Parathyroid adenoma (tissue), 2 donors: ENCODE data around the gene CRACDL.

ENCODE experiments used
- H2AFZ ChIP-seq: fragments of 300-600 bp; sonication (generic); one replicate; pipeline ENCODE4 v1.7.0; 2017; ENCODE audit warnings: antibody characterized with exemption, mild to moderate bottlenecking
- H3K27ac ChIP-seq: fragments of 300-600 bp; sonication (generic); one replicate; pipeline ENCODE4 v1.7.0; 2017
- H3K27me3 ChIP-seq: fragments of 300-600 bp; sonication (generic); one replicate; pipeline ENCODE4 v1.7.0; 2017; ENCODE audit warnings: low read length; ENCODE audit not compliant: control insufficient read depth, insufficient read depth
- H3K36me3 ChIP-seq: fragments of 300-600 bp; sonication (generic); one replicate; pipeline ENCODE4 v1.7.0; 2017; ENCODE audit warnings: low read length; ENCODE audit not compliant: control insufficient read depth, insufficient read depth
- H3K4me1 ChIP-seq: fragments of 300-600 bp; sonication (generic); one replicate; pipeline ENCODE4 v1.7.0; 2017; ENCODE audit warnings: control low read depth
- H3K4me2 ChIP-seq: fragments of 300-600 bp; sonication (generic); one replicate; pipeline ENCODE4 v1.7.0; 2017; ENCODE audit warnings: low read length
- H3K4me3 ChIP-seq: fragments of 300-600 bp; sonication (generic); one replicate; pipeline ENCODE4 v1.7.0; 2017; ENCODE audit warnings: low read depth, low read length
- H3K79me2 ChIP-seq: fragments of 300-600 bp; sonication (generic); one replicate; pipeline ENCODE4 v1.7.0; 2017; ENCODE audit warnings: control low read depth
- H3K9ac ChIP-seq: fragments of 300-600 bp; sonication (generic); one replicate; pipeline ENCODE4 v1.7.0; 2017; ENCODE audit warnings: mild to moderate bottlenecking
- H3K9me3 ChIP-seq: fragments of 300-600 bp; sonication (generic); one replicate; pipeline ENCODE4 v1.7.0; 2017; ENCODE audit warnings: low read length; ENCODE audit not compliant: control insufficient read depth
- CTCF ChIP-seq: fragments of 300-600 bp; sonication (generic); IDR thresholded peaks from one replicate; pipeline ENCODE4 v1.7.0; 2017; ENCODE audit warnings: antibody characterized with exemption, mild to moderate bottlenecking
- donor health status: primary hyperparathyroidism.

Gene CRACDL

GRCh38 chr2:98911376-98912154, 24.5 kb downstream of the CRACDL start:
- peaks cover 18% of the 10 kb centered on the region for H3K4me1 ChIP-seq
- TF ChIP-seq CTCF: no peak

GRCh38 chr2:98911126-98911375, 25.0 kb downstream of the CRACDL start:
- H3K27ac ChIP-seq: no peak overlapping the region
- no peak overlapping the region for H3K9ac ChIP-seq
- no peaks in the 10 kb centered on the region for H3K36me3 ChIP-seq
- H3K9me3 ChIP-seq: no peaks in the 10 kb centered on the region
- peaks cover 18% of the 10 kb centered on the region for H3K4me1 ChIP-seq
- no peak overlapping the region for H3K4me2 ChIP-seq
- H3K27me3 ChIP-seq: no peaks in the 10 kb centered on the region
- no peak overlapping the region for H3K4me3 ChIP-seq
- H3K79me2 ChIP-seq: no peaks in the 10 kb centered on the region
- H2AFZ ChIP-seq: no peak overlapping the region
- no peak for TF ChIP-seq CTCF

More at GRCh38 chr2:98911376-98912154, 24.5 kb downstream of the CRACDL start:
- Histone ChIP-seq H3K9me3 (no peaks in the 10 kb centered on the region), H3K4me3 (no peak overlapping the region), H3K9ac (no peak overlapping the region), H3K27me3 (no peaks in the 10 kb centered on the region), H2AFZ (no peak overlapping the region), H3K27ac (no peak overlapping the region), H3K4me2 (no peak overlapping the region), H3K79me2 (no peaks in the 10 kb centered on the region), H3K36me3 (no peaks in the 10 kb centered on the region)

GRCh38 chr2:98910349-98911125, 25.5 kb downstream of the CRACDL start:
- H2AFZ ChIP-seq: no peak overlapping the region
- H3K4me2 ChIP-seq: no peak overlapping the region
- H3K27me3 ChIP-seq: no peaks in the 10 kb centered on the region
- TF ChIP-seq CTCF: no peak
- no peaks in the 10 kb centered on the region for H3K79me2 ChIP-seq
- H3K36me3 ChIP-seq: no peaks in the 10 kb centered on the region
- H3K9ac ChIP-seq: no peak overlapping the region
- peaks cover 18% of the 10 kb centered on the region for H3K4me1 ChIP-seq
- no peak overlapping the region for H3K27ac ChIP-seq
- no peak overlapping the region for H3K4me3 ChIP-seq
- no peaks in the 10 kb centered on the region for H3K9me3 ChIP-seq

- no peak for TF ChIP-seq CTCF
- Histone ChIP-seq H3K79me2 (no peaks in the 10 kb centered on the region), H3K27ac (peak overlapping the region; percentile 54), H3K4me3 (peak overlapping the region; percentile 20), H3K9ac (no peak overlapping the region), H3K36me3 (no peaks in the 10 kb centered on the region), H3K4me1 (peaks cover 18% of the 10 kb centered on the region), H3K9me3 (no peaks in the 10 kb centered on the region), H3K27me3 (no peaks in the 10 kb centered on the region), H3K4me2 (peak overlapping the region; percentile 56), H2AFZ (peak overlapping the region; percentile 35)
These were observed 26.5 kb downstream of the CRACDL start for GRCh38 chr2:98909317-98910211.
